K562 (cell line): ENCODE measurements around the gene SPDYE3.
"Not testable (repeated sequence)": the region's sequence is repeated elsewhere in the genome, so short reads cannot be mapped to it uniquely, and the experiment has no call there.

ENCODE experiments used
- FOXA3 ChIP-seq, 2 experiments: fragments of 450-650 bp in 1 of 2; sonication (generic) in 1 of 2; formaldehyde crosslinking; IDR thresholded peaks in 1 of 2; conservative IDR thresholded peaks in 1 of 2; 2 replicates each; pipeline versions ENCODE4 v1.4.0 to v1.8.0; 2020 to 2022; ENCODE audit warnings: mild to moderate bottlenecking in 2 of 2, missing genetic modification reagents in 1 of 2
- GATAD2B ChIP-seq: fragments of 450-650 bp; IDR thresholded peaks from 2 replicates; pipeline ENCODE4 v1.6.1; 2017; ENCODE audit warnings: mild to moderate bottlenecking, borderline replicate concordance
- NFYB ChIP-seq: IDR thresholded peaks from 2 replicates; pipeline ENCODE4 v1.6.1; 2011; ENCODE audit warnings: mild to moderate bottlenecking, moderate library complexity; ENCODE audit not compliant: insufficient read length; ENCODE audit errors: extremely low read depth
- TF ChIP-seq, protein P1 (sequence below): fragments of 250-450 bp; sonication (Bioruptor Pico); IDR thresholded peaks from 2 replicates; pipeline ENCODE4 v1.4.0; 2020; ENCODE audit warnings: mild to moderate bottlenecking, moderate library complexity

DNA sequence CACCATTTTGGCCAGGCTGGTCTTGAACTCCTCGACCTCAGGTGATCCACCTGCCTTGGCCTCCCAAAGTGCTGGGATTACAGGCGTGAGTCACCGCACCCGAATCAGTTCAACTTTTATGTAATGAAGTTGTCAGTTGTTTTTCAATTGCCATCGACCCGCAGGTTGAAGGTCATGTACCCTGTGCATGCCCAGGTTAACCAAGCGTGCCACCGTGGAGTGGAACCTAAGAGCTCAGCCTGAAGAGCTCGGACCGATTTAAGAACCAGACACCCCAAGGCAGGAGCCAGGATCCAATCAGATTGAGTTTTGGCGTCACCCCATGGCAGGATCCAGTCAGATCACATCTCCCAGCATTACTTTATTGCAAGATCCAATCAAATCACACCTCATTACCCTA lies 19.4 kb downstream of the SPDYE3 start:
- TF ChIP-seq, protein P1, sequence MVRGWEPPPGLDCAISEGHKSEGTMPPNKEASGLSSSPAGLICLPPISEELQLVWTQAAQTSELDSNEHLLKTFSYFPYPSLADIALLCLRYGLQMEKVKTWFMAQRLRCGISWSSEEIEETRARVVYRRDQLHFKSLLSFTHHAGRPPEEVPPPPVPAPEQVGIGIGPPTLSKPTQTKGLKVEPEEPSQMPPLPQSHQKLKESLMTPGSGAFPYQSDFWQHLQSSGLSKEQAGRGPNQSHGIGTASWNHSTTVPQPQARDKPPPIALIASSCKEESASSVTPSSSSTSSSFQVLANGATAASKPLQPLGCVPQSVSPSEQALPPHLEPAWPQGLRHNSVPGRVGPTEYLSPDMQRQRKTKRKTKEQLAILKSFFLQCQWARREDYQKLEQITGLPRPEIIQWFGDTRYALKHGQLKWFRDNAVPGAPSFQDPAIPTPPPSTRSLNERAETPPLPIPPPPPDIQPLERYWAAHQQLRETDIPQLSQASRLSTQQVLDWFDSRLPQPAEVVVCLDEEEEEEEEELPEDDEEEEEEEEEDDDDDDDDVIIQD (CRISPR knock-in tag): not testable (repeated sequence)
- TF ChIP-seq GATAD2B; FOXA3 (CRISPR knock-in tag; conservative IDR thresholded peaks at IDR 0.05 in 1 of 2, IDR thresholded peaks at IDR 0.05 in 1 of 2); NFYB: not testable (repeated sequence)
